A549 (cell line): ENCODE results near the gene BRSK2. TPM values are rescaled to one million over a fixed set of nuclear protein-coding genes. Genes with fewer than 3 reads are reported as not detected.

Source experiments
- ATAC-seq, 2 experiments: fragments of 200-7000 bp in 1 of 2; fragments of >200 bp in 1 of 2; cut with Nextera tagmentation in 1 of 2; cut with Tn5 transposase in 1 of 2; 3 replicates each; pipeline versions ENCODE4 v1.8.0 to v1.9.1; 2018 to 2020; ENCODE audit warnings: mild to moderate bottlenecking in 1 of 2, moderate library complexity in 1 of 2
- CTCF ChIA-PET: fragments of 300-600 bp; sonication (Branson Sonifier 250); formaldehyde crosslinking; extraction: SDS; loops from one replicate; lab custom pipeline; 2021; ENCODE audit warnings: antibody characterized with exemption, inconsistent platforms; lab: Yijun Ruan, JAX
- POLR2A ChIA-PET: fragments of 350-600 bp; formaldehyde crosslinking; extraction: SDS; loops from one replicate; lab custom pipeline; 2021; ENCODE audit warnings: antibody characterized with exemption, inconsistent platforms; lab: Yijun Ruan, JAX
- DNase-seq, 2 experiments: peaks; one replicate each; pipeline versions ENCODE4 v3.0.0 to v3.0.0-alpha.2; 2011 to 2016; ENCODE audit warnings: low read depth in 1 of 2, low spot score in 1 of 2
- FAIRE-seq: peaks from 2 replicates; lab custom pipeline; 2011; peaks lifted over from hg19 to GRCh38; lab: Jason Lieb, UNC
- H3K27ac ChIP-seq, 2 experiments: fragments of >200 bp; sonication (Bioruptor Twin); formaldehyde crosslinking; 3 replicates each; pipeline ENCODE4 v1.5.1; 2016 to 2017
- H3K4me1 ChIP-seq: fragments of >200 bp; sonication (Bioruptor Twin); formaldehyde crosslinking; 3 replicates; pipeline ENCODE4 v1.6.1; 2016
- H3K4me2 ChIP-seq: fragments of >200 bp; sonication (Bioruptor Twin); formaldehyde crosslinking; 3 replicates; pipeline ENCODE4 v1.6.1; 2016
- H3K4me3 ChIP-seq: fragments of >200 bp; sonication (Bioruptor Twin); formaldehyde crosslinking; 3 replicates; pipeline ENCODE4 v1.5.1; 2016
- H3K9me3 ChIP-seq: fragments of >200 bp; sonication (Bioruptor Twin); formaldehyde crosslinking; 3 replicates; pipeline ENCODE4 v1.6.1; 2016
- CBX2 ChIP-seq: fragments of 200-600 bp; sonication (generic); IDR thresholded peaks from 2 replicates; pipeline ENCODE4 v1.6.1; 2016; ENCODE audit warnings: low read depth, mild to moderate bottlenecking, borderline replicate concordance
- CTCF ChIP-seq: fragments of >200 bp; sonication (Bioruptor Twin); formaldehyde crosslinking; IDR thresholded peaks from 3 replicates; pipeline ENCODE4 v1.5.1; 2016
- E2F6 ChIP-seq: IDR thresholded peaks from 2 replicates; pipeline ENCODE4 v1.6.1; 2012; ENCODE audit warnings: low read depth, borderline replicate concordance
- ESRRA ChIP-seq: fragments of 150-350 bp; IDR thresholded peaks from 2 replicates; pipeline ENCODE4 v1.6.1; 2014; ENCODE audit warnings: mild to moderate bottlenecking, low read length, borderline replicate concordance
- FOSB ChIP-seq: fragments of 250-450 bp; sonication (Bioruptor Pico); IDR thresholded peaks from 2 replicates; pipeline ENCODE4 v1.5.0; 2020; ENCODE audit warnings: mild to moderate bottlenecking, moderate library complexity
- FOSL2 ChIP-seq, 2 experiments: fragments of 450-650 bp in 1 of 2; fragments of >200 bp in 1 of 2; sonication (Bioruptor Twin) in 1 of 2; formaldehyde crosslinking; IDR thresholded peaks; 2 replicates each; pipeline versions ENCODE4 v1.5.0 to v1.6.1; 2016 to 2020; ENCODE audit warnings: mild to moderate bottlenecking in 1 of 2, moderate library complexity in 1 of 2
- FOXS1 ChIP-seq: fragments of 250-450 bp; sonication (Bioruptor Pico); IDR thresholded peaks from 2 replicates; pipeline ENCODE4 v1.5.0; 2020; ENCODE audit warnings: mild to moderate bottlenecking, moderate library complexity
- HEYL ChIP-seq: fragments of 250-450 bp; sonication (Bioruptor Pico); IDR thresholded peaks from 2 replicates; pipeline ENCODE4 v1.8.0; 2021; ENCODE audit warnings: mild to moderate bottlenecking, moderate library complexity
- HMGXB4 ChIP-seq: fragments of 250-450 bp; sonication (Bioruptor Pico); IDR thresholded peaks from 2 replicates; pipeline ENCODE4 v1.5.0; 2021; ENCODE audit warnings: mild to moderate bottlenecking, moderate library complexity, borderline replicate concordance
- HOXA7 ChIP-seq: fragments of 250-450 bp; sonication (Bioruptor Pico); IDR thresholded peaks from 2 replicates; pipeline ENCODE4 v1.5.0; 2020; ENCODE audit warnings: mild to moderate bottlenecking, moderate library complexity
- HOXB5 ChIP-seq: fragments of 250-450 bp; sonication (Bioruptor Pico); IDR thresholded peaks from 2 replicates; pipeline ENCODE4 v1.5.0; 2020; ENCODE audit warnings: mild to moderate bottlenecking, moderate library complexity
- MAZ ChIP-seq: fragments of 150-350 bp; IDR thresholded peaks from 2 replicates; pipeline ENCODE4 v1.6.1; 2014; ENCODE audit warnings: antibody characterized with exemption, low read depth, low read length, borderline replicate concordance
- NPAS2 ChIP-seq: fragments of 250-450 bp; sonication (Bioruptor Pico); IDR thresholded peaks from 2 replicates; pipeline ENCODE4 v1.8.0; 2022; ENCODE audit warnings: mild to moderate bottlenecking, moderate library complexity, borderline replicate concordance
- RAD21 ChIP-seq, 2 experiments: fragments of >200 bp in 1 of 2; sonication (Bioruptor Twin) in 1 of 2; formaldehyde crosslinking in 1 of 2; IDR thresholded peaks in 1 of 2; conservative IDR thresholded peaks in 1 of 2; 2 replicates in 1 of 2; 3 replicates in 1 of 2; pipeline ENCODE4 v1.6.1; 2012 to 2018; ENCODE audit warnings: inconsistent platforms in 1 of 2
- RNF2 ChIP-seq: fragments of 200-600 bp; sonication (generic); IDR thresholded peaks from 2 replicates; pipeline ENCODE4 v1.6.1; 2016; ENCODE audit warnings: low read depth, mild to moderate bottlenecking, antibody characterized with exemption, moderate library complexity, borderline replicate concordance
- SMC3 ChIP-seq: fragments of >200 bp; sonication (Bioruptor Twin); formaldehyde crosslinking; IDR thresholded peaks from 3 replicates; pipeline ENCODE4 v1.6.1; 2018; ENCODE audit warnings: inconsistent platforms
- ZSCAN20 ChIP-seq: fragments of 250-450 bp; sonication (Bioruptor Pico); IDR thresholded peaks from 2 replicates; pipeline ENCODE4 v1.8.0; 2022; ENCODE audit warnings: mild to moderate bottlenecking, moderate library complexity
- WGBS: methylation state at CpG from one replicate; pipeline ENCODE4 v1.1.6; 2017; ENCODE audit errors: missing lambda C conversion rate; 5-methylcytosine and 5-hydroxymethylcytosine counted together
- polyA plus RNA-seq, 4 experiments: library from polyadenylated mRNA; depleted of rRNA in 3 of 4; stranded (reverse); fragments of >200 nt; fragmentation: RNase III in 1 of 4; extraction: RNeasy Plus Mini Kit Qiagen cat#74134 plus additional on column Dnase treatment in 1 of 4; gene quantifications; 2 replicates in 3 of 4; 3 replicates in 1 of 4; pipeline ENCODE4 v1.2.3, GENCODE V29; 2011 to 2017

BRSK2 gene
- polyA plus RNA-seq, 2 of the 4 experiments (the other 2 are of a cell fraction) = 3.8 to 10.1 TPM

- Histone ChIP-seq H3K4me3 (no peak within 1 kb of the TSS), H3K4me1 (no peaks in the 10 kb centered on the region), H3K9me3 (no peaks in the 10 kb centered on the region), H3K4me2 (no peak within 1 kb of the TSS), H3K27ac (no peak within 1 kb of the TSS)
- TF ChIP-seq CTCF (no peak), FOXS1 (CRISPR knock-in tag) (no peak), NPAS2 (CRISPR knock-in tag) (no peak), ESRRA (no peak), E2F6 (no peak), SMC3 (no peak), RAD21 (conservative IDR thresholded peaks at IDR 0.05 in 1 of 2, IDR thresholded peaks at IDR 0.05 in 1 of 2) (no peak), FOSL2 (IDR thresholded peaks at IDR 0.05) (no peak), FOSL2 (CRISPR knock-in tag; IDR thresholded peaks at IDR 0.05) (no peak)
- ChIA-PET POLR2A (no interaction called here), CTCF (interaction anchor here (1.6 kb wide), 1 partner anchor 30 kb away, joined by 4 read pairs; no protein-coding TSS in a partner anchor)
- no peak for ATAC-seq
- no peak for FAIRE-seq
- DNase-seq = no peak
- 91% methylated on average over 20 of the region's 31 CpGs for WGBS
Observed at GRCh38 chr11:1486054-1486825, 96.5 kb downstream of the BRSK2 start, which contains the start of gene MOB2. MOB2 (minus strand) TSS chr11:1486779; CDS start chr11:1486556, 223 bp downstream.

- DNase-seq = no peak
Observed at GRCh38 chr11:1487091-1487850, 97.5 kb downstream of the BRSK2 start.

More at GRCh38 chr11:1487091-1487850, 97.5 kb downstream of the BRSK2 start:
- Histone ChIP-seq H3K4me2 (no peak overlapping the region), H3K4me1 (no peaks in the 10 kb centered on the region), H3K4me3 (no peak overlapping the region), H3K27ac (no peak overlapping the region), H3K9me3 (no peaks in the 10 kb centered on the region)
- POLR2A ChIA-PET = no interaction called here
- WGBS = 85% methylated on average over 9 of the region's 21 CpGs
- FAIRE-seq = no peak
- no peak for ATAC-seq
- CTCF ChIA-PET = no interaction called here
- TF ChIP-seq HOXB5 (CRISPR knock-in tag) (no peak), FOSB (CRISPR knock-in tag) (no peak), CBX2 (no peak), HOXA7 (CRISPR knock-in tag) (no peak), CTCF (no peak), ZSCAN20 (CRISPR knock-in tag) (no peak), HEYL (CRISPR knock-in tag) (no peak), HMGXB4 (no peak), MAZ (no peak), ESRRA (no peak), RNF2 (no peak)
